HCT116 (cell line): ENCODE measurements around the gene UQCRC1. TPM values are rescaled to one million over a fixed set of nuclear protein-coding genes. Genes with fewer than 3 reads are reported as not detected.

ENCODE experiments used
- ATAC-seq: fragments of 200-7000 bp; cut with Tn5 transposase; 2 replicates; pipeline ENCODE4 v1.9.1; 2020; ENCODE audit warnings: mild to moderate bottlenecking, moderate library complexity
- BruUV-seq: library from RNA; stranded (reverse); fragments of 400-500 nt; replicated peaks from 2 replicates; lab custom pipeline; 2021; lab: Mats Ljungman, UMichigan
- CTCF ChIA-PET: fragments of 300-600 bp; sonication (Branson Sonifier 250); formaldehyde crosslinking; loops from one replicate; lab custom pipeline; 2021; ENCODE audit warnings: antibody characterized with exemption; lab: Charles Lee
- POLR2A ChIA-PET: fragments of 300-600, 350-600 bp; sonication (Branson Sonifier 250); formaldehyde crosslinking; loops from one replicate; lab custom pipeline; 2021; ENCODE audit warnings: antibody characterized with exemption; lab: Charles Lee
- RAD21 ChIA-PET, 2 experiments: fragments of 300-600 bp; sonication (Branson Sonifier 250); formaldehyde crosslinking; loops; one replicate each; lab custom pipeline; 2023; ENCODE audit warnings: low total read pairs in 2 of 2; ENCODE audit not compliant: uncharacterized antibody in 2 of 2, unreplicated experiment in 2 of 2, low non-redundant PET in 1 of 2; lab: Charles Lee
- DNase-seq: peaks from one replicate; pipeline ENCODE4 v3.0.0-alpha.2; 2010; ENCODE audit warnings: low read depth, low spot score
- H2AFZ ChIP-seq: fragments of 200-600 bp; shearing (Covaris generic), sonication (generic); 2 replicates; pipeline ENCODE4 v1.6.1; 2017; ENCODE audit warnings: low read depth, mixed run types, mixed read lengths, antibody characterized with exemption, low read length; ENCODE audit not compliant: poor library complexity, severe bottlenecking
- H3K27ac ChIP-seq: 2 replicates; pipeline ENCODE4 v1.5.1; 2012; ENCODE audit warnings: low read depth, low read length
- H3K27me3 ChIP-seq: fragments of 200-600 bp; sonication (generic); 2 replicates; pipeline ENCODE4 v1.6.1; 2016; ENCODE audit warnings: mixed run types, low read length, mixed read lengths; ENCODE audit not compliant: insufficient read depth
- H3K36me3 ChIP-seq, 2 experiments: fragments of 200-500 bp in 1 of 2; fragments of 200-600 bp in 1 of 2; sonication (Bioruptor generic) in 1 of 2; sonication (generic) in 1 of 2; 2 replicates each; pipeline versions ENCODE4 v1.5.1 to v1.6.1; 2014 to 2016; ENCODE audit warnings: low read length in 2 of 2, inconsistent platforms in 1 of 2, mixed read lengths in 1 of 2, mixed run types in 1 of 2; ENCODE audit not compliant: insufficient read depth in 2 of 2, control insufficient read depth in 1 of 2
- H3K4me1 ChIP-seq, 2 experiments: fragments of 200-600 bp in 1 of 2; sonication (generic) in 1 of 2; 2 replicates each; pipeline versions ENCODE4 v1.5.1 to v1.6.1; 2012 to 2017; ENCODE audit warnings: low read length in 2 of 2, inconsistent platforms in 1 of 2, mild to moderate bottlenecking in 1 of 2, mixed read lengths in 1 of 2, mixed run types in 1 of 2, moderate library complexity in 1 of 2; ENCODE audit not compliant: insufficient read depth in 2 of 2, control insufficient read depth in 1 of 2
- H3K4me2 ChIP-seq: fragments of 200-600 bp; sonication (generic); 2 replicates; pipeline ENCODE4 v1.6.1; 2017; ENCODE audit warnings: mixed run types, low read length, mixed read lengths
- H3K4me3 ChIP-seq, 2 experiments: fragments of 200-600 bp in 1 of 2; sonication (generic) in 1 of 2; replicated peaks in 1 of 2; 2 replicates each; pipeline ENCODE4 v1.5.1; 2011 to 2016; ENCODE audit warnings: low read length in 2 of 2, control low read depth in 1 of 2, low read depth in 1 of 2, mild to moderate bottlenecking in 1 of 2, mixed read lengths in 1 of 2, mixed run types in 1 of 2
- H3K79me2 ChIP-seq: fragments of 200-600 bp; sonication (generic); 2 replicates; pipeline ENCODE4 v1.6.1; 2017; ENCODE audit warnings: mild to moderate bottlenecking, mixed run types, low read length, moderate library complexity, mixed read lengths; ENCODE audit not compliant: insufficient read depth
- H3K9ac ChIP-seq: fragments of 200-600 bp; sonication (generic); 2 replicates; pipeline ENCODE4 v1.6.1; 2016; ENCODE audit warnings: low read length, mixed read lengths
- H3K9me2 ChIP-seq: fragments of 200-600 bp; sonication (generic), shearing (Covaris generic); 2 replicates; pipeline ENCODE4 v1.6.1; 2017; ENCODE audit warnings: mixed run types, mild to moderate bottlenecking, moderate library complexity; ENCODE audit not compliant: insufficient read depth
- H3K9me3 ChIP-seq, 2 experiments: fragments of 200-500 bp in 1 of 2; fragments of 200-600 bp in 1 of 2; sonication (Bioruptor generic) in 1 of 2; sonication (generic) in 1 of 2; 2 replicates each; pipeline ENCODE4 v1.6.1; 2014 to 2017; ENCODE audit warnings: low read length in 2 of 2, mixed read lengths in 2 of 2, inconsistent platforms in 1 of 2, low read depth in 1 of 2, mild to moderate bottlenecking in 1 of 2, mixed run types in 1 of 2, moderate library complexity in 1 of 2; ENCODE audit not compliant: control insufficient read depth in 1 of 2, insufficient read depth in 1 of 2
- H4K20me1 ChIP-seq: fragments of 200-600 bp; sonication (generic), shearing (Covaris generic); 2 replicates; pipeline ENCODE4 v1.6.1; 2017; ENCODE audit warnings: mixed run types, mild to moderate bottlenecking, moderate library complexity; ENCODE audit not compliant: insufficient read depth
- CBX3 ChIP-seq: IDR thresholded peaks from 2 replicates; pipeline ENCODE4 v1.6.1; 2012; ENCODE audit warnings: low read depth
- CEBPB ChIP-seq: IDR thresholded peaks from 2 replicates; pipeline ENCODE4 v1.6.1; 2012; ENCODE audit warnings: low read depth
- ELF1 ChIP-seq: IDR thresholded peaks from 2 replicates; pipeline ENCODE4 v1.6.1; 2012; ENCODE audit warnings: low read depth, borderline replicate concordance
- JUND ChIP-seq: IDR thresholded peaks from 2 replicates; pipeline ENCODE4 v1.6.1; 2012
- POLR2A ChIP-seq: IDR thresholded peaks from 2 replicates; pipeline ENCODE4 v1.7.0; 2011; ENCODE audit warnings: borderline replicate concordance; ENCODE audit not compliant: insufficient read depth, insufficient read length; ENCODE audit errors: extremely low read depth
- RAD21 ChIP-seq: IDR thresholded peaks from 2 replicates; pipeline ENCODE4 v1.6.1; 2012; ENCODE audit warnings: low read depth, mild to moderate bottlenecking
- SRF ChIP-seq: IDR thresholded peaks from 2 replicates; pipeline ENCODE4 v1.6.1; 2012; ENCODE audit warnings: low read depth
- intact Hi-C: fragments of 100-400 bp; cut with micrococcal nuclease; formaldehyde crosslinking; loops from 2 replicates; pipeline ENCODE4 v1.10.0; 2022
- total RNA-seq: library from RNA; stranded (reverse); gene quantifications from one replicate; pipeline ENCODE4 v1.2.1, GENCODE V29; 2021; ENCODE audit not compliant: unreplicated experiment
- TF ChIP-seq, protein P1 (sequence below): IDR thresholded peaks from 2 replicates; pipeline ENCODE4 v1.6.1; 2011; ENCODE audit warnings: mild to moderate bottlenecking, low read length, moderate library complexity; ENCODE audit not compliant: insufficient replicate concordance; ENCODE audit errors: extremely low read depth
- TF ChIP-seq, protein P2 (sequence below): IDR thresholded peaks from 2 replicates; pipeline ENCODE4 v1.6.1; 2012; ENCODE audit warnings: low read depth
- TF ChIP-seq, protein P3 (sequence below): IDR thresholded peaks from 2 replicates; pipeline ENCODE4 v1.6.1; 2012

The UQCRC1 gene
- total RNA-seq, 1 experiment from 2014 or later = 318 TPM

DNA sequence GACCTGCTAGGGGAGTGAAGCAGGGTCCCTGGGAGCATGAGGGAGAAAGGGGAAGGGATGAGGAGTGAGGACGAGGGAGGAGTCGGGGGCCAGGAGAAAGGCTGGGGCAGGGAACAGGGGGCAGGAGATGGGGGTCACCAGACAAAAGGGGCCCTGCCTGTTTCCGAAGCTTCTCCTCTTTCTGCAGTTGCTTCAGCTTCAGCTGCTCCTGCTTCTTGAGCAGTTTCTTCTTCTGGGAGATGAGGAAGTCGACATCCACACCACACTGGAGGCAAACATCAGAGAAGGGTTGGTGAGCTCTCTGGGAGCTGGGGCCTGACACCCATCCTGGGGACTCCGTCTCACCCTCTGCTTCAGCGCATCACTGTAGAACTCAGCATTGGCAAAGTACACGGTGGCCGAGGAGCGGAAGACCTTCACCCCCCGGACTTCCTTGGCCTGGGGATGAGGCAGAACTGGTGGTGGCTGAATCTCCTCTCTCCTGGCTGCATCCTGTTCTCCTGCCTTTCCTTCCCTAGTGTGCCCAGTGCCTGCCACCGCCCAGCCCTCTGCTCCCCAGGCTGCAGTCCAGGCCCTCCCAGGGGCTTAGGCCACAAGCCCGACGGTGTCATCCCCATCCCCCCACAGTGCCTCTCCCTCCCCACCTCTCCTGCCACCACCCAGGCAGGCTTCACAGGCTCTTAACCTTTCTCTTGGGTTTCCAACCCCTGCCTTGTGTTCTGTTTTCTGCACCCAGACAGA is 19.0 kb upstream of the UQCRC1 start (continued):
- TF ChIP-seq, protein P1, sequence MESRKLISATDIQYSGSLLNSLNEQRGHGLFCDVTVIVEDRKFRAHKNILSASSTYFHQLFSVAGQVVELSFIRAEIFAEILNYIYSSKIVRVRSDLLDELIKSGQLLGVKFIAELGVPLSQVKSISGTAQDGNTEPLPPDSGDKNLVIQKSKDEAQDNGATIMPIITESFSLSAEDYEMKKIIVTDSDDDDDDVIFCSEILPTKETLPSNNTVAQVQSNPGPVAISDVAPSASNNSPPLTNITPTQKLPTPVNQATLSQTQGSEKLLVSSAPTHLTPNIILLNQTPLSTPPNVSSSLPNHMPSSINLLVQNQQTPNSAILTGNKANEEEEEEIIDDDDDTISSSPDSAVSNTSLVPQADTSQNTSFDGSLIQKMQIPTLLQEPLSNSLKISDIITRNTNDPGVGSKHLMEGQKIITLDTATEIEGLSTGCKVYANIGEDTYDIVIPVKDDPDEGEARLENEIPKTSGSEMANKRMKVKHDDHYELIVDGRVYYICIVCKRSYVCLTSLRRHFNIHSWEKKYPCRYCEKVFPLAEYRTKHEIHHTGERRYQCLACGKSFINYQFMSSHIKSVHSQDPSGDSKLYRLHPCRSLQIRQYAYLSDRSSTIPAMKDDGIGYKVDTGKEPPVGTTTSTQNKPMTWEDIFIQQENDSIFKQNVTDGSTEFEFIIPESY = no peak
- TF ChIP-seq, protein P2, sequence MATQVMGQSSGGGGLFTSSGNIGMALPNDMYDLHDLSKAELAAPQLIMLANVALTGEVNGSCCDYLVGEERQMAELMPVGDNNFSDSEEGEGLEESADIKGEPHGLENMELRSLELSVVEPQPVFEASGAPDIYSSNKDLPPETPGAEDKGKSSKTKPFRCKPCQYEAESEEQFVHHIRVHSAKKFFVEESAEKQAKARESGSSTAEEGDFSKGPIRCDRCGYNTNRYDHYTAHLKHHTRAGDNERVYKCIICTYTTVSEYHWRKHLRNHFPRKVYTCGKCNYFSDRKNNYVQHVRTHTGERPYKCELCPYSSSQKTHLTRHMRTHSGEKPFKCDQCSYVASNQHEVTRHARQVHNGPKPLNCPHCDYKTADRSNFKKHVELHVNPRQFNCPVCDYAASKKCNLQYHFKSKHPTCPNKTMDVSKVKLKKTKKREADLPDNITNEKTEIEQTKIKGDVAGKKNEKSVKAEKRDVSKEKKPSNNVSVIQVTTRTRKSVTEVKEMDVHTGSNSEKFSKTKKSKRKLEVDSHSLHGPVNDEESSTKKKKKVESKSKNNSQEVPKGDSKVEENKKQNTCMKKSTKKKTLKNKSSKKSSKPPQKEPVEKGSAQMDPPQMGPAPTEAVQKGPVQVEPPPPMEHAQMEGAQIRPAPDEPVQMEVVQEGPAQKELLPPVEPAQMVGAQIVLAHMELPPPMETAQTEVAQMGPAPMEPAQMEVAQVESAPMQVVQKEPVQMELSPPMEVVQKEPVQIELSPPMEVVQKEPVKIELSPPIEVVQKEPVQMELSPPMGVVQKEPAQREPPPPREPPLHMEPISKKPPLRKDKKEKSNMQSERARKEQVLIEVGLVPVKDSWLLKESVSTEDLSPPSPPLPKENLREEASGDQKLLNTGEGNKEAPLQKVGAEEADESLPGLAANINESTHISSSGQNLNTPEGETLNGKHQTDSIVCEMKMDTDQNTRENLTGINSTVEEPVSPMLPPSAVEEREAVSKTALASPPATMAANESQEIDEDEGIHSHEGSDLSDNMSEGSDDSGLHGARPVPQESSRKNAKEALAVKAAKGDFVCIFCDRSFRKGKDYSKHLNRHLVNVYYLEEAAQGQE = no peak
- TF ChIP-seq, protein P3, sequence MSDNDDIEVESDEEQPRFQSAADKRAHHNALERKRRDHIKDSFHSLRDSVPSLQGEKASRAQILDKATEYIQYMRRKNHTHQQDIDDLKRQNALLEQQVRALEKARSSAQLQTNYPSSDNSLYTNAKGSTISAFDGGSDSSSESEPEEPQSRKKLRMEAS = no peak
- no peak for TF ChIP-seq ELF1
- no peak for TF ChIP-seq CEBPB
- no peak for TF ChIP-seq CBX3
- no peak for TF ChIP-seq POLR2A
- TF ChIP-seq, all 23 proteins: peak for 0

DNA sequence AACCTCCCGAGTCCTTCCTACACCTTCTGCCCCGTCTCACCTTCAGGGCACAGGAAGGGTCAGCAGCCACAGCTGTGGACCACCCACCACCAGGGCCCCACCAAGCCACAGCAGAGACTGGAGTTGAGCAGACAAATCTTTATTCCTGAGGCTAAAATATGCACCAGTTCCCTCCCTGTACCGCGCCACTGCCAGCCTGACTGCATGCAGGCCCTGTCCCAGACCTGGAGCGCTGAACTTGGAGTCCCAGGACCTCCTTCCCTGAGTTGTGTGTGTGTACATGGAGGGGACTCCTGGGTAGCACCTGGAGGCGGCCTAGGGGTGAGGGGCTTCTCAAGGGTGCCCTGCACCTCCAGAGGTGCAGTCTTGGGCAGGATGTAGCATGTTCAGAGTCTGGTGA is 16.2 kb upstream of the UQCRC1 start:
- H3K9me3 ChIP-seq = no peaks in the 10 kb centered on the region
- DNase-seq (no peak), ATAC-seq (no peak)
- H3K4me1 ChIP-seq = no peaks in the 10 kb centered on the region
- CTCF ChIA-PET = interaction anchor here (1.4 kb wide), 1 partner anchor 10 kb away, joined by 3 read pairs; the partner anchor contains the start of gene SLC26A6
- POLR2A ChIA-PET = no interaction called here
- TF ChIP-seq CEBPB (no peak), RAD21 (no peak), JUND (no peak), SRF (no peak)
- no peaks in the 10 kb centered on the region for H3K27me3 ChIP-seq
- H3K27ac ChIP-seq = no peak overlapping the region
- no peaks in the 10 kb centered on the region for H3K79me2 ChIP-seq
- no peaks in the 10 kb centered on the region for H4K20me1 ChIP-seq
- no peaks in the 10 kb centered on the region for H3K9me2 ChIP-seq
- BruUV-seq = no TSS peak
- no peak overlapping the region for H3K4me3 ChIP-seq
- H3K9ac ChIP-seq = no peak overlapping the region
- peaks cover 13 to 19% of the 10 kb centered on the region in 2 experiments; a peak in 3 of 4 replicates for H3K36me3 ChIP-seq
- H3K4me2 ChIP-seq = no peak overlapping the region
- no peak overlapping the region for H2AFZ ChIP-seq
- RAD21 ChIA-PET = no interaction called here
- intact Hi-C loops = no loop called here
